Measurements from ENCODE around the gene ZDHHC16. TPM values are rescaled to one million over a fixed set of nuclear protein-coding genes. Genes with fewer than 3 reads are reported as not detected.

Gene ZDHHC16
- total RNA-seq, 4 donors from 2014 or later, result 17.0 to 36.9 (median 28.2) TPM

GRCh38 chr10:97498841-97499560, 53.0 kb downstream of the ZDHHC16 start, which contains the start of gene UBTD1:
Gene UBTD1 (plus strand): TSS chr10:97498924. CDS start chr10:97499204, 280 bp downstream.
- Histone ChIP-seq H3K27ac (peak within 1 kb of the TSS; percentile 95 to 99 (median 98)), H3K36me3 (peaks cover 0 to 2% (median 0%) of the 10 kb centered on the region in 3 donors), H3K4me1 (peaks cover 9 to 60% (median 27%) of the 10 kb centered on the region in 3 donors), H3K9me3 (no peaks in the 10 kb centered on the region), H3K4me3 (peak within 1 kb of the TSS; percentile 69 to 99 (median 98)), H3K27me3 (peaks cover 0 to 20% (median 0%) of the 10 kb centered on the region in 4 donors)
- intact Hi-C loops (cut with DNase I), result no loop called here
- TF ChIP-seq POLR2A (IDR thresholded peaks at IDR 0.05), result peak in 2 of 4 donors; percentile 18 to 45
- no peak for TF ChIP-seq CTCF (IDR thresholded peaks at IDR 0.05)
- 0% methylated on average over 5 of the region's 66 CpGs; no CpG with 5 or more reads in 1 of the 2 donors for WGBS, 2 donors
- DNase-seq, result no peak

GRCh38 chr10:97499561-97500296, 53.8 kb downstream of the ZDHHC16 start:
- no peak for DNase-seq
- Histone ChIP-seq H3K4me1 (peaks cover 9 to 53% (median 21%) of the 10 kb centered on the region in 3 donors), H3K36me3 (no peaks in the 10 kb centered on the region), H3K4me3 (peak overlapping the region; percentile 69 to 99 (median 98)), H3K9me3 (no peaks in the 10 kb centered on the region), H3K27me3 (peaks cover 0 to 20% (median 0%) of the 10 kb centered on the region in 4 donors), H3K27ac (peak overlapping the region; percentile 95 to 99 (median 98))
- 2 to 4% methylated on average over 9 to 17 of the region's 41 CpGs for WGBS, 2 donors
- TF ChIP-seq POLR2A (IDR thresholded peaks at IDR 0.05) (no peak), CTCF (IDR thresholded peaks at IDR 0.05) (no peak)
- intact Hi-C loops (cut with DNase I), result no loop called here

- intact Hi-C loops (cut with DNase I), result no loop called here
- WGBS, 2 donors, result 65 to 75% methylated on average over 2 of the region's 2 CpGs
- no peak for DNase-seq
- Histone ChIP-seq H3K4me3 (peak overlapping the region in 3 of 4 donors; percentile 97 to 99 (median 98)), H3K27me3 (peaks cover 0 to 20% (median 0%) of the 10 kb centered on the region in 4 donors), H3K36me3 (no peaks in the 10 kb centered on the region), H3K9me3 (no peaks in the 10 kb centered on the region), H3K4me1 (peaks cover 6 to 48% (median 16%) of the 10 kb centered on the region in 3 donors), H3K27ac (peak overlapping the region in 3 of 4 donors; percentile 98 to 99 (median 98))
- TF ChIP-seq CTCF (IDR thresholded peaks at IDR 0.05), result no peak
- no peak for TF ChIP-seq POLR2A (IDR thresholded peaks at IDR 0.05)
Measured at GRCh38 chr10:97500297-97500575, 54.3 kb downstream of the ZDHHC16 start.

GRCh38 chr10:97502916-97503315, 56.9 kb downstream of the ZDHHC16 start:
- WGBS, 2 donors, result 81 to 90% methylated on average over 5 of the region's 6 CpGs
- intact Hi-C loops (cut with DNase I), result no loop called here
- H3K27ac ChIP-seq, result no peak overlapping the region

More at GRCh38 chr10:97502916-97503315, 56.9 kb downstream of the ZDHHC16 start:
- peaks cover 3 to 23% (median 5%) of the 10 kb centered on the region in 3 donors for H3K4me1 ChIP-seq
- DNase-seq, result no peak
- no peaks in the 10 kb centered on the region for H3K9me3 ChIP-seq
- peaks cover 0 to 20% (median 0%) of the 10 kb centered on the region in 4 donors for H3K27me3 ChIP-seq
- no peaks in the 10 kb centered on the region for H3K36me3 ChIP-seq
- TF ChIP-seq POLR2A (IDR thresholded peaks at IDR 0.05), result no peak
- no peak for TF ChIP-seq CTCF (IDR thresholded peaks at IDR 0.05)
- no peak overlapping the region for H3K4me3 ChIP-seq

Data from esophagus squamous epithelium (tissue), 5 donors.